RWPE1 (cell line): ENCODE measurements around the gene RAPGEF2.
A peak's percentile ranks its signal among the peaks of the same experiment; 100 is the strongest.
"Not testable (repeated sequence)": the region's sequence is repeated elsewhere in the genome, so short reads cannot be mapped to it uniquely, and the experiment has no call there.

Experiments used
- CTCF ChIA-PET: fragments of 350-600 bp; sonication (Branson Sonifier 250); formaldehyde crosslinking; extraction: SDS; loops from one replicate; lab custom pipeline; 2021; lab: Yijun Ruan, JAX
- POLR2A ChIA-PET: fragments of 400-600 bp; formaldehyde crosslinking; extraction: SDS; loops from one replicate; lab custom pipeline; 2020; ENCODE audit warnings: antibody characterized with exemption; ENCODE audit not compliant: low non-redundant PET; lab: Yijun Ruan, JAX
- DNase-seq: peaks from one replicate; pipeline ENCODE4 v3.0.0; 2012; ENCODE audit warnings: low spot score
- H3K27ac ChIP-seq: fragments of 450-650 bp; 2 replicates; pipeline ENCODE4 v1.5.1; 2017
- CTCF ChIP-seq: fragments of 450-650 bp; conservative IDR thresholded peaks from 2 replicates; pipeline ENCODE4 v1.5.1; 2017; ENCODE audit warnings: low read depth, mild to moderate bottlenecking

Gene RAPGEF2, protein sequence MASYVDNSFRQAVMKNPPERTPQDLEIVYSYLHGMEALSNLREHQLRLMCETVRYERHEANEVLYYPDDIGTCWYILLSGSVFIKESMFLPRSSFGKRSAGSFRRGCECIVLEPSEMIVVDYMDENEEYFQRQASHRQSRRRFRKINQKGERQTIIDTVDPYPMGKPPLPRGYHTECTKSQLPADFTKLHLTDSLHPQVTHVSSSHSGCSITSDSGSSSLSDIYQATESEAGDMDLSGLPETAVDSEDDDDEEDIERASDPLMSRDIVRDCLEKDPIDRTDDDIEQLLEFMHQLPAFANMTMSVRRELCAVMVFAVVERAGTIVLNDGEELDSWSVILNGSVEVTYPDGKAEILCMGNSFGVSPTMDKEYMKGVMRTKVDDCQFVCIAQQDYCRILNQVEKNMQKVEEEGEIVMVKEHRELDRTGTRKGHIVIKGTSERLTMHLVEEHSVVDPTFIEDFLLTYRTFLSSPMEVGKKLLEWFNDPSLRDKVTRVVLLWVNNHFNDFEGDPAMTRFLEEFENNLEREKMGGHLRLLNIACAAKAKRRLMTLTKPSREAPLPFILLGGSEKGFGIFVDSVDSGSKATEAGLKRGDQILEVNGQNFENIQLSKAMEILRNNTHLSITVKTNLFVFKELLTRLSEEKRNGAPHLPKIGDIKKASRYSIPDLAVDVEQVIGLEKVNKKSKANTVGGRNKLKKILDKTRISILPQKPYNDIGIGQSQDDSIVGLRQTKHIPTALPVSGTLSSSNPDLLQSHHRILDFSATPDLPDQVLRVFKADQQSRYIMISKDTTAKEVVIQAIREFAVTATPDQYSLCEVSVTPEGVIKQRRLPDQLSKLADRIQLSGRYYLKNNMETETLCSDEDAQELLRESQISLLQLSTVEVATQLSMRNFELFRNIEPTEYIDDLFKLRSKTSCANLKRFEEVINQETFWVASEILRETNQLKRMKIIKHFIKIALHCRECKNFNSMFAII (N-terminal part only)

GRCh38 chr4:159102622-159103383 is at the start of gene RAPGEF2:
RAPGEF2 (plus strand) TSS chr4:159103079; CDS start chr4:159104163, 1,084 bp downstream.
- peak within 1 kb of the TSS; percentile 91 for H3K27ac ChIP-seq
- POLR2A ChIA-PET = no interaction called here

GRCh38 chr4:159055833-159056232 is 47.0 kb upstream of the RAPGEF2 start:
- H3K27ac ChIP-seq = no peak overlapping the region
- no peak for TF ChIP-seq CTCF
- DNase-seq = no peak
- CTCF ChIA-PET = interaction anchor here (0.6 kb wide), 1 partner anchor 163 kb away, joined by 3 read pairs; no protein-coding TSS in a partner anchor
- POLR2A ChIA-PET = no interaction called here

More at GRCh38 chr4:159102622-159103383, at the start of gene RAPGEF2:
- CTCF ChIA-PET = interaction anchor here (0.6 kb wide), 1 partner anchor 9 kb away, joined by 4 read pairs; no protein-coding TSS in a partner anchor
- TF ChIP-seq CTCF = no peak
- peak; percentile 94 for DNase-seq

- no peak for TF ChIP-seq CTCF
- H3K27ac ChIP-seq = no peak overlapping the region
- CTCF ChIA-PET = no interaction called here
- POLR2A ChIA-PET = no interaction called here
- DNase-seq = no peak
These were observed 42.7 kb upstream of the RAPGEF2 start for GRCh38 chr4:159060161-159060560.

- H3K27ac ChIP-seq = no peak overlapping the region
- CTCF ChIA-PET = no interaction called here
- DNase-seq = no peak
- no peak for TF ChIP-seq CTCF
- POLR2A ChIA-PET = no interaction called here
These were observed 40.5 kb upstream of the RAPGEF2 start for GRCh38 chr4:159062381-159062780.

- TF ChIP-seq CTCF = no peak
- no peak for DNase-seq
- POLR2A ChIA-PET = no interaction called here
- CTCF ChIA-PET = no interaction called here
- no peak overlapping the region for H3K27ac ChIP-seq
These were observed 37.2 kb upstream of the RAPGEF2 start for GRCh38 chr4:159065513-159066240.

- CTCF ChIA-PET, H3K27ac ChIP-seq, POLR2A ChIA-PET: not testable (repeated sequence)
These were observed 34.7 kb upstream of the RAPGEF2 start for GRCh38 chr4:159068139-159068538.

More at GRCh38 chr4:159068139-159068538, 34.7 kb upstream of the RAPGEF2 start:
- DNase-seq = not testable (repeated sequence)
